OCI-LY7 (cell line): ENCODE results near the gene MLPH. TPM values are rescaled to one million over a fixed set of nuclear protein-coding genes. Genes with fewer than 3 reads are reported as not detected.

Experiments used
- BruUV-seq: library from RNA; stranded (reverse); fragments of 400-500 nt; replicated peaks from 2 replicates; lab custom pipeline; 2021; lab: Mats Ljungman, UMichigan
- CTCF ChIA-PET: fragments of 300-600 bp; sonication (Branson Sonifier 250); formaldehyde crosslinking; loops from one replicate; lab custom pipeline; 2022; ENCODE audit warnings: antibody characterized with exemption; ENCODE audit not compliant: unreplicated experiment; lab: Charles Lee
- POLR2A ChIA-PET: fragments of 300-600 bp; sonication (Branson Sonifier 250); formaldehyde crosslinking; loops from one replicate; lab custom pipeline; 2022; ENCODE audit warnings: antibody characterized with exemption; lab: Charles Lee
- DNase-seq: peaks from one replicate; pipeline ENCODE4 v3.0.0-alpha.2; 2015; ENCODE audit warnings: low spot score
- H2AFZ ChIP-seq: fragments of 200-600 bp; sonication (generic), shearing (Covaris generic); 2 replicates; pipeline ENCODE4 v1.6.1; 2014; ENCODE audit warnings: mild to moderate bottlenecking, antibody characterized with exemption, low read length, moderate library complexity
- H3K27ac ChIP-seq: fragments of 200-600 bp; sonication (generic); 2 replicates; pipeline ENCODE4 v1.5.1; 2014; ENCODE audit warnings: mixed run types, low read depth, mild to moderate bottlenecking, moderate library complexity, low read length, inconsistent platforms; ENCODE audit not compliant: poor library complexity, severe bottlenecking
- H3K36me3 ChIP-seq: fragments of 200-600 bp; sonication (generic); 2 replicates; pipeline ENCODE4 v1.6.1; 2014; ENCODE audit warnings: mild to moderate bottlenecking, antibody characterized with exemption, low read length, moderate library complexity, mixed read lengths; ENCODE audit not compliant: insufficient read depth
- H3K4me1 ChIP-seq: fragments of 200-600 bp; sonication (generic); 2 replicates; pipeline ENCODE4 v1.5.1; 2014; ENCODE audit warnings: mild to moderate bottlenecking, low read length; ENCODE audit not compliant: insufficient read depth, poor library complexity, severe bottlenecking
- H3K4me2 ChIP-seq: fragments of 200-600 bp; sonication (generic); 2 replicates; pipeline ENCODE4 v1.6.1; 2014; ENCODE audit warnings: mild to moderate bottlenecking, low read length
- H3K4me3 ChIP-seq: fragments of 200-600 bp; sonication (generic); 2 replicates; pipeline ENCODE4 v1.5.1; 2014; ENCODE audit warnings: mild to moderate bottlenecking, low read depth, low read length; ENCODE audit not compliant: poor library complexity, severe bottlenecking
- H3K79me2 ChIP-seq: fragments of 200-600 bp; sonication (generic); 2 replicates; pipeline ENCODE4 v1.6.1; 2016; ENCODE audit warnings: low read depth, mild to moderate bottlenecking, low read length, moderate library complexity, mixed read lengths; ENCODE audit not compliant: insufficient read depth
- H3K9me2 ChIP-seq: fragments of 200-600 bp; sonication (generic); 2 replicates; pipeline ENCODE4 v1.6.1; 2016; ENCODE audit warnings: mild to moderate bottlenecking, low read length, mixed read lengths; ENCODE audit not compliant: insufficient read depth
- H3K9me3 ChIP-seq: fragments of 200-600 bp; sonication (generic); 2 replicates; pipeline ENCODE4 v1.6.1; 2014; ENCODE audit warnings: mild to moderate bottlenecking, mixed run types, low read length, mixed read lengths
- H4K20me1 ChIP-seq: fragments of 200-600 bp; sonication (generic); 2 replicates; pipeline ENCODE4 v1.6.1; 2014; ENCODE audit warnings: mild to moderate bottlenecking, antibody characterized with exemption, low read length, moderate library complexity, mixed read lengths; ENCODE audit not compliant: insufficient read depth
- EZH2phosphoT487 ChIP-seq: fragments of 200-600 bp; sonication (generic); IDR thresholded peaks from 2 replicates; pipeline ENCODE4 v1.6.1; 2018; ENCODE audit warnings: low read depth, borderline replicate concordance, mild to moderate bottlenecking, mixed run types, antibody characterized with exemption, low read length, moderate library complexity, mixed read lengths
- intact Hi-C: fragments of 100-400 bp; cut with micrococcal nuclease; formaldehyde crosslinking; loops from one replicate; pipeline ENCODE4 v1.10.0; 2022; ENCODE audit not compliant: unreplicated experiment
- total RNA-seq, 2 experiments: library from RNA; depleted of rRNA in 1 of 2; stranded (reverse); fragments of >200 nt in 1 of 2; shearing (Covaris generic) in 1 of 2; gene quantifications; 2 replicates each; pipeline ENCODE4 v1.2.3, GENCODE V29; 2014 to 2022
- TF ChIP-seq, protein P1 (sequence below): fragments of 200-600 bp; sonication (generic); conservative IDR thresholded peaks from 2 replicates; pipeline ENCODE4 v1.5.1; 2014; ENCODE audit warnings: mild to moderate bottlenecking, antibody characterized with exemption, low read length, moderate library complexity, mixed read lengths

The MLPH gene
- total RNA-seq, 2 experiments from 2014 or later = not detected

DNA sequence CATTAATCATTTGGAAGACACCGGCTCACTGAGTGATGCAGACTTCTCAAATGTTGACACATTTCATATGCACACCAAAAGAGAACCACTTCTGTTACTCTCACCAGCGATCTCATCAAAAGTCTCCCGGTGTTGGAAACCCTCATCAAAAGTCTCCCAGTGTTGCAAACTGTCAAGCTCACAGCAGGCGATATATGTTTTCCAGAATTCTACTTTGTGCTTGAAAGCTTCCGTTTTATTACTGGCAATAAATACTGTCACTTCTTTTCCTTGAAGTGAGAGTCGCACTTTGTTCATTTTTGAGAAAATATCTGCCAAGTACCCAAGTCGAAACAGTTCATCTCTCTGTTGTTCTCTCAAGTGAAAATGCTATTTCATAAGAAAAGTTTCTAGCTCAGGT is 20.5 kb downstream of the MLPH start:
- BruUV-seq = no TSS peak
- no peak for DNase-seq
- H3K27ac ChIP-seq = no peak overlapping the region
- TF ChIP-seq, protein P1, sequence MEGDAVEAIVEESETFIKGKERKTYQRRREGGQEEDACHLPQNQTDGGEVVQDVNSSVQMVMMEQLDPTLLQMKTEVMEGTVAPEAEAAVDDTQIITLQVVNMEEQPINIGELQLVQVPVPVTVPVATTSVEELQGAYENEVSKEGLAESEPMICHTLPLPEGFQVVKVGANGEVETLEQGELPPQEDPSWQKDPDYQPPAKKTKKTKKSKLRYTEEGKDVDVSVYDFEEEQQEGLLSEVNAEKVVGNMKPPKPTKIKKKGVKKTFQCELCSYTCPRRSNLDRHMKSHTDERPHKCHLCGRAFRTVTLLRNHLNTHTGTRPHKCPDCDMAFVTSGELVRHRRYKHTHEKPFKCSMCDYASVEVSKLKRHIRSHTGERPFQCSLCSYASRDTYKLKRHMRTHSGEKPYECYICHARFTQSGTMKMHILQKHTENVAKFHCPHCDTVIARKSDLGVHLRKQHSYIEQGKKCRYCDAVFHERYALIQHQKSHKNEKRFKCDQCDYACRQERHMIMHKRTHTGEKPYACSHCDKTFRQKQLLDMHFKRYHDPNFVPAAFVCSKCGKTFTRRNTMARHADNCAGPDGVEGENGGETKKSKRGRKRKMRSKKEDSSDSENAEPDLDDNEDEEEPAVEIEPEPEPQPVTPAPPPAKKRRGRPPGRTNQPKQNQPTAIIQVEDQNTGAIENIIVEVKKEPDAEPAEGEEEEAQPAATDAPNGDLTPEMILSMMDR = no peak
- no peak for TF ChIP-seq EZH2phosphoT487
- no peak overlapping the region for H3K4me3 ChIP-seq
- no peaks in the 10 kb centered on the region for H3K9me3 ChIP-seq
- no peak overlapping the region for H2AFZ ChIP-seq
- H3K4me1 ChIP-seq = no peaks in the 10 kb centered on the region
- no peaks in the 10 kb centered on the region for H3K9me2 ChIP-seq
- no peak overlapping the region for H3K4me2 ChIP-seq
- no peaks in the 10 kb centered on the region for H3K79me2 ChIP-seq
- CTCF ChIA-PET = no interaction called here
- POLR2A ChIA-PET = no interaction called here
- H4K20me1 ChIP-seq = no peaks in the 10 kb centered on the region
- intact Hi-C loops = no loop called here
- H3K36me3 ChIP-seq = no peaks in the 10 kb centered on the region

DNA sequence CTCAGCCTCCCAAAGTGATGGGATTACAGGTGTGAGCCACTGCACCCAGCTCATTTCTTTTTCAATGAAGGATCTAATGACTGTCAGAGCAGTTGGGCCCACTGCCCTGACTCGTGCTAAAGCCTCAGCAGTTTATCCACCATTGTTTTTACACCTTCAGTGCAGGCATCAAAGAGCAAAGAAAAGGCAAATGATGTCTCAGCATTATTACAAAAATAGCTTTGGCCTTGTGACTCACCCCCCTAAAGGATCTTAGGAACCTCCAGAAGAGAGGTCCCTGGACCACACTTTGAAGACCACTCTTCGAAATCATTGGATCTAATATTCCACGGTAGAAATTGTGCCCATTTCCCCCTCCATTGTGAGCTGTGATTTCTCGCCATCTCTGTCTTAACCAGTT is 21.3 kb downstream of the MLPH start:
- DNase-seq = no peak
- Histone ChIP-seq H3K36me3 (no peaks in the 10 kb centered on the region), H3K27ac (no peak overlapping the region), H2AFZ (no peak overlapping the region), H3K4me3 (no peak overlapping the region), H4K20me1 (no peaks in the 10 kb centered on the region), H3K9me2 (no peaks in the 10 kb centered on the region), H3K79me2 (no peaks in the 10 kb centered on the region), H3K4me1 (peaks cover 5% of the 10 kb centered on the region), H3K4me2 (no peak overlapping the region), H3K9me3 (no peaks in the 10 kb centered on the region)
- intact Hi-C loops = no loop called here
- ChIA-PET CTCF (no interaction called here), POLR2A (no interaction called here)
- TF ChIP-seq, protein P1 = no peak
- no peak for TF ChIP-seq EZH2phosphoT487
- BruUV-seq = no TSS peak

DNA sequence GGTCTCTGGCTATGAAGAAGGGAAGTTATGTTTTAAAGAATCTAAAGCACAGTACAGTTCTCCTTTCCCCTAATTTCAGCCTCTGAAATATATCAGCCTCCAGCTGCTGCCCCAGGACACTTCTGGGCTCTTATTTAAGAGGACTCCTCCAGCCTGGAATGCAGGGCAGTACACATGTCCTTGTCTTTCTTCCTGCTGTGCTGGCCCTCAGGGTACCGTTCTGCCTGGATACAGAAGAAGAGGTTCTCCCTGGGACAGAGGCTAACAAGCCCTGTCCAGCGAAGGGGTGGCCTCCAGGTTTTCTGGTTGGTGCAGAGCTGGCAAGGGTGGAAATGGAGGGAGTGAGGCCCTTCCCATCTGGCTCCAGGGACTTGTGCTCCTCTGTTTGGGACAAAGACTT is 22.1 kb downstream of the MLPH start:
- BruUV-seq = no TSS peak
- H3K27ac ChIP-seq = no peak overlapping the region
- H3K4me2 ChIP-seq = no peak overlapping the region
- H3K79me2 ChIP-seq = no peaks in the 10 kb centered on the region
- intact Hi-C loops = no loop called here
- no peak overlapping the region for H2AFZ ChIP-seq
- no peak overlapping the region for H3K4me3 ChIP-seq
- no peaks in the 10 kb centered on the region for H3K36me3 ChIP-seq
- CTCF ChIA-PET = interaction anchor here (0.5 to 1.8 kb wide), 2 partner anchors 12 to 63 kb away, joined by 3 to 4 read pairs; no protein-coding TSS in a partner anchor
- POLR2A ChIA-PET = no interaction called here
- no peaks in the 10 kb centered on the region for H3K9me2 ChIP-seq
- H4K20me1 ChIP-seq = no peaks in the 10 kb centered on the region
- no peak for DNase-seq
- no peaks in the 10 kb centered on the region for H3K9me3 ChIP-seq
- H3K4me1 ChIP-seq = peaks cover 13% of the 10 kb centered on the region
- no peak for TF ChIP-seq EZH2phosphoT487
- TF ChIP-seq, protein P1 = no peak
